ENCODE measurements around the gene SRMS. TPM values are rescaled to one million over a fixed set of nuclear protein-coding genes. Genes with fewer than 3 reads are reported as not detected.

SRMS gene
- total and polyA plus RNA-seq, 2 donors (not counting 3 experiments of a cell fraction or from before 2014, with no cell fraction given): not detected

GRCh38 chr20:63542696-63543095, 4.9 kb downstream of the SRMS start:
- intact Hi-C loops (cut with micrococcal nuclease): no loop called here
- CTCF ChIA-PET: no interaction called here

More at GRCh38 chr20:63542696-63543095, 4.9 kb downstream of the SRMS start:
- Histone ChIP-seq H3K36me3 (ENCODE audit: control insufficient read depth in 2 of 2, extremely low read depth in 1 of 2, insufficient read depth in 2 of 2, low read length in 2 of 2) (no peaks in the 10 kb centered on the region), H2AFZ (ENCODE audit: low read depth, low read length) (no peak overlapping the region), H3K9me3 (replicated peaks; ENCODE audit: control insufficient read depth, insufficient read depth, low read length) (no peaks in the 10 kb centered on the region), H3K4me3 (replicated peaks in 1 of 3; ENCODE audit: insufficient read depth in 1 of 3, low read depth in 1 of 3, low read length in 3 of 3) (no peak overlapping the region), H3K27me3 (ENCODE audit: control insufficient read depth in 2 of 2, insufficient read depth in 2 of 2, low read length in 2 of 2) (no peaks in the 10 kb centered on the region), H4K20me1 (replicated peaks; ENCODE audit: control insufficient read depth, extremely low read depth, insufficient read depth, low read length) (no peaks in the 10 kb centered on the region), H3K9me1 (replicated peaks; ENCODE audit: control insufficient read depth, extremely low read depth, insufficient read depth, low read length) (no peaks in the 10 kb centered on the region), H3K9ac (replicated peaks; ENCODE audit: extremely low read depth, insufficient read depth, low read length) (no peak overlapping the region), H3K4me2 (ENCODE audit: insufficient read depth, low read length) (no peak overlapping the region), H3K4me1 (ENCODE audit: control insufficient read depth, extremely low read depth, insufficient read depth, low read length) (no peaks in the 10 kb centered on the region), H3K27ac (ENCODE audit: insufficient read depth, low read depth, low read length) (no peak overlapping the region), H3K79me2 (ENCODE audit: control insufficient read depth, insufficient read depth, low read length) (no peaks in the 10 kb centered on the region)
- POLR2A ChIA-PET: no interaction called here
- no peak for DNase-seq (ENCODE audit: low read depth, low spot score)
- FAIRE-seq: no peak
- TF ChIP-seq POLR2AphosphoS5 (IDR thresholded peaks at IDR 0.05; ENCODE audit: insufficient read depth, low read depth, low read length): no peak
- TF ChIP-seq CTCF (IDR thresholded peaks at IDR 0.05; ENCODE audit: extremely low read depth in 1 of 2, insufficient read depth in 1 of 2, low read depth in 1 of 2, low read length in 2 of 2): no peak
- no peak for TF ChIP-seq MAX (IDR thresholded peaks at IDR 0.05; ENCODE audit: insufficient read depth, insufficient read length)
- no peak for TF ChIP-seq POLR2A (IDR thresholded peaks at IDR 0.05; ENCODE audit: low read depth, low read length)
- no peak for TF ChIP-seq MYC (IDR thresholded peaks at IDR 0.05; ENCODE audit: low read depth, low read length)
- TF ChIP-seq JUN (IDR thresholded peaks at IDR 0.05; ENCODE audit: borderline replicate concordance, insufficient read depth, insufficient read length, low read depth): no peak
- TF ChIP-seq FOS (IDR thresholded peaks at IDR 0.05; ENCODE audit: borderline replicate concordance, insufficient read depth, low read length): no peak
- no peak for TF ChIP-seq EZH2 (IDR thresholded peaks at IDR 0.05; ENCODE audit: borderline replicate concordance, low read depth, low read length, severe bottlenecking)
- TF ChIP-seq GATA2 (IDR thresholded peaks at IDR 0.05; ENCODE audit: insufficient read depth, insufficient read length, low read depth, low read length): no peak
- dilution Hi-C loops (cut with MboI; ENCODE audit: extremely low pct_ligation_motif_present, low sequenced_read_pairs): no loop called here
- no TSS peak for BruUV-seq (replicated peaks)

All from endothelial cell of umbilical vein (primary cell).